GM10266 (cell line): ENCODE results near the gene RFX1.
"Not testable (repeated sequence)": the region's sequence is repeated elsewhere in the genome, so short reads cannot be mapped to it uniquely, and the experiment has no call there.

ENCODE experiments used
- DNase-seq: peaks from one replicate; pipeline ENCODE4 v3.0.0; 2012; ENCODE audit errors: extremely low spot score
- CTCF ChIP-seq: IDR thresholded peaks from 2 replicates; pipeline ENCODE4 v1.5.1; 2012; ENCODE audit warnings: mild to moderate bottlenecking, low read depth; ENCODE audit not compliant: control insufficient read depth, insufficient read depth; ENCODE audit errors: missing control alignments

The RFX1 gene

DNA sequence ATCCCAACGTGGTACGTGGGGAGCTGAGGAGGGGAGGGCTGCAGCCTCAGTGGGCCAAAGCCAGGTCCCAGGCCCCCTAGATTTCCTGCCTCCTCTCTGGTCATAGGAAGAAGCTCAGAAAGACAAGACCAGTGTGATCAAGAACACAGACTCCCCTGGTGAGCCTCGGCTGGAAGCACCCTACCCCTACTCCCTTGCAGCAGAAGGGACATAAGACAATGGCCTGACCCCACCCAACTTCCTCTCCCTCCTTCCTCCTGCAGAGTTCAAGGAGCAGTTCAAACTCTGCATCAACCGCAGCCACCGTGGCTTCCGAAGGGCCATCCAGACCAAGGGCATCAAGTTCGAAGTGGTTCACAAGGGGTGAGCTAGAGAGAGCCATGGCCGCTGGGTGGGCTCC lies 79.4 kb downstream of the RFX1 start:
- no peak for TF ChIP-seq CTCF
- DNase-seq: no peak

DNA sequence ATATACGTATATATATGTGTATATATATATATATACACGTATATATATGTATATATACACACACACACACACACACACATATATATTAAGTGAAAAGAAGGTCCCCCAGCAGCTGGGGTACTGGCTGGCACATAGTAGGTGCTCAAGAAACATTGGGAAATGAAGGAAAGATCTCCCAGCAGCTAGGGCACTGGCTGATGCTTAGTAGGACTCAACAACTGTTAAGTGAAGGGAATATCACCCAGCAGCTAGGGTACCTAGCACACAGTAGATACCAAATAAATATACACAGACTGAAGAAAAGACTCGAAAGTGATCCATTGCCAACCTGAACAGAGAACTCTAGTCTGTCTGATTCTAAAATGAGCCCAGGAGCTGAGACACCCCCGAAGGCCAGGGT lies 80.1 kb downstream of the RFX1 start:
- TF ChIP-seq CTCF: no peak
- no peak for DNase-seq

- DNase-seq: no peak
- no peak for TF ChIP-seq CTCF
Observed at GRCh38 chr19:13923194-13923987, 82.7 kb downstream of the RFX1 start.

DNA sequence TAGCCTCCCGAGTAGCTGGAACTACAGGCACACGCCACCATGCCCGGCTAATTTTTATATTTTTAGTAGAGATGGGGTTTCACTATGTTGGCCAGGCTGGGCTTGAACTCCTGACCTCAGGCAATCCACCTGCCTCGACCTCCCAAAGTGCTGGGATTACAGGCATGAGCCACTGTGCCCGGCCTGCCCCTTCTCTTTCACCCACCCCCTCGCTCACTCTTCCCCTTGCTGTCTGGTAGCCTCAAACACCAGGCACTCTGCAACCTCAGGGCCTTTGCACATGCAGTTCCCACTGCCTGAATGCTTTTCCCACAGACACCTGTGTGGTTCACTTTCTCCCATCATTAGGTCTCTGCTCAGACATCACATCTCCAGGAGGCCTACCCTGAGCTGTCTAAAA lies 84.0 kb downstream of the RFX1 start:
- not testable (repeated sequence) for DNase-seq

- no peak for TF ChIP-seq CTCF
- DNase-seq: peak; percentile 72
Observed at GRCh38 chr19:13920940-13921747, 85.0 kb downstream of the RFX1 start.

DNA sequence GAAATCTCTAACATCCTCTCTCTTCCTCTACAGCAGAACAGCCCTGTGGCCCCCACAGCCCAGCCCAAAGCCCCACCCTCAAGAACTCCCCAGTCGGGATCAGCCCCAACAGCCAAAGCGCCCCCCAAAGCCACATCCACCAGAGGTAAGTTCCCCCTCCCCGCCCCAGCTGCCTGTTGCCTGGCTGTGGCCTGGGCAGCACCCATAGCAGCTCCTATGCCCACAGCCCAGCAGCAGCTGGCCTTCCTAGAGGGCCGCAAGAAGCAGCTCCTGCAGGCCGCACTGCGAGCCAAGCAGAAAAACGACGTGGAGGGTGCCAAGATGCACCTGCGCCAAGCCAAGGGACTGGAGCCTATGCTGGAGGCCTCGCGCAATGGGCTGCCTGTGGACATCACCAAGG lies 85.6 kb downstream of the RFX1 start:
- TF ChIP-seq CTCF: no peak
- no peak for DNase-seq

DNA sequence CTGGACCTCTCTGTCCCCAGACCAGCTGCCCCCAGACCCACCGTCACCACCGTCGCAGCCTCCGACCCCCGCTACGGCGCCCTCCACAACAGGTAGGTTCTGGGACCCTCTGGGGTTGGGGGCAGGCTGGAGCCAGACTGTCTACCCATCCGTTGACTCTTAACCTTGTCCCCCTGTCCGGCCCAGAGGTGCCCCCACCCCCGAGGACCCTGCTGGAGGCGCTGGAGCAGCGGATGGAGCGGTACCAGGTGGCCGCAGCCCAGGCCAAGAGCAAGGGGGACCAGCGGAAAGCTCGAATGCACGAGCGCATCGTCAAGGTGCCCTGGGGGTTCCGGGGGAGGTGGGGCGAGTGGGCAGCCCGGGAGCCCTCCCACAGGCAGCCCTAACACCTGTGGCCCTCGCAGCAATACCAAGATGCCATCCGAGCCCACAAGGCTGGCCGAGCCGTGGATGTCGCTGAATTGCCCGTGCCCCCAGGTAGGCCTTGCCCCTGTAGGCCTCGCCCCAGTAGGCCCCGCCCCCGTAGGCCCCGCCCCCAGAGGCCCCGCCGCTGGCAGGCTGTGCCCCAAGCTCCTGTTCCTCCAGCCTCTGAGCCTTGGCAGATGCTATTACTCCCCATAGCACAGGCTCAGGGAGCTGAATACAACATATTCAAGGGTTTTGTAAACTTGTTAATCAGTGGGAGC lies 87.3 kb downstream of the RFX1 start:
- TF ChIP-seq CTCF: no peak
- no peak for DNase-seq
